HL-60 (cell line): ENCODE measurements around the gene EML3.

Experiments used
- DNase-seq, 2 experiments: peaks; one replicate each; pipeline ENCODE4 v3.0.0-alpha.2; 2010 to 2020; ENCODE audit warnings: low read depth in 1 of 2, low spot score in 1 of 2
- H3K27ac ChIP-seq: fragments of 250-450 bp; sonication (Bioruptor Pico); replicated peaks from 2 replicates; pipeline ENCODE4 v1.5.1; 2020; ENCODE audit warnings: mild to moderate bottlenecking, moderate library complexity
- H3K27me3 ChIP-seq: fragments of 250-450 bp; sonication (Bioruptor Pico); 2 replicates; pipeline ENCODE4 v1.5.1; 2021; ENCODE audit warnings: mild to moderate bottlenecking, moderate library complexity; ENCODE audit not compliant: insufficient read depth, poor library complexity, severe bottlenecking
- H3K4me3 ChIP-seq: replicated peaks from 2 replicates; pipeline ENCODE4 v1.5.1; 2011; ENCODE audit warnings: mild to moderate bottlenecking, control low read depth, low read length; ENCODE audit not compliant: insufficient read depth
- CTCF ChIP-seq: IDR thresholded peaks from one replicate; pipeline ENCODE4 v1.5.1; 2011; ENCODE audit warnings: low read length, control low read depth, inconsistent platforms; ENCODE audit not compliant: insufficient read depth
- GABPA ChIP-seq: IDR thresholded peaks from 2 replicates; pipeline ENCODE4 v1.6.1; 2012; ENCODE audit warnings: low read depth
- POLR2AphosphoS5 ChIP-seq: IDR thresholded peaks from 2 replicates; pipeline ENCODE4 v1.6.1; 2012; ENCODE audit warnings: low read depth
- SPI1 ChIP-seq: IDR thresholded peaks from 2 replicates; pipeline ENCODE4 v1.6.1; 2012; ENCODE audit warnings: low read depth, mild to moderate bottlenecking, borderline replicate concordance
- TF ChIP-seq, protein P1 (sequence below): IDR thresholded peaks from 2 replicates; pipeline ENCODE4 v1.6.1; 2012; ENCODE audit warnings: low read depth; ENCODE audit not compliant: insufficient replicate concordance

EML3 gene

GRCh38 chr11:62578541-62578940, 34.0 kb downstream of the EML3 start:
- DNase-seq: no peak
- Histone ChIP-seq H3K4me3 (no peak overlapping the region), H3K27me3 (no peaks in the 10 kb centered on the region), H3K27ac (no peak overlapping the region)
- TF ChIP-seq CTCF (no peak), SPI1 (no peak), GABPA (no peak), POLR2AphosphoS5 (no peak)
- TF ChIP-seq, protein P1, sequence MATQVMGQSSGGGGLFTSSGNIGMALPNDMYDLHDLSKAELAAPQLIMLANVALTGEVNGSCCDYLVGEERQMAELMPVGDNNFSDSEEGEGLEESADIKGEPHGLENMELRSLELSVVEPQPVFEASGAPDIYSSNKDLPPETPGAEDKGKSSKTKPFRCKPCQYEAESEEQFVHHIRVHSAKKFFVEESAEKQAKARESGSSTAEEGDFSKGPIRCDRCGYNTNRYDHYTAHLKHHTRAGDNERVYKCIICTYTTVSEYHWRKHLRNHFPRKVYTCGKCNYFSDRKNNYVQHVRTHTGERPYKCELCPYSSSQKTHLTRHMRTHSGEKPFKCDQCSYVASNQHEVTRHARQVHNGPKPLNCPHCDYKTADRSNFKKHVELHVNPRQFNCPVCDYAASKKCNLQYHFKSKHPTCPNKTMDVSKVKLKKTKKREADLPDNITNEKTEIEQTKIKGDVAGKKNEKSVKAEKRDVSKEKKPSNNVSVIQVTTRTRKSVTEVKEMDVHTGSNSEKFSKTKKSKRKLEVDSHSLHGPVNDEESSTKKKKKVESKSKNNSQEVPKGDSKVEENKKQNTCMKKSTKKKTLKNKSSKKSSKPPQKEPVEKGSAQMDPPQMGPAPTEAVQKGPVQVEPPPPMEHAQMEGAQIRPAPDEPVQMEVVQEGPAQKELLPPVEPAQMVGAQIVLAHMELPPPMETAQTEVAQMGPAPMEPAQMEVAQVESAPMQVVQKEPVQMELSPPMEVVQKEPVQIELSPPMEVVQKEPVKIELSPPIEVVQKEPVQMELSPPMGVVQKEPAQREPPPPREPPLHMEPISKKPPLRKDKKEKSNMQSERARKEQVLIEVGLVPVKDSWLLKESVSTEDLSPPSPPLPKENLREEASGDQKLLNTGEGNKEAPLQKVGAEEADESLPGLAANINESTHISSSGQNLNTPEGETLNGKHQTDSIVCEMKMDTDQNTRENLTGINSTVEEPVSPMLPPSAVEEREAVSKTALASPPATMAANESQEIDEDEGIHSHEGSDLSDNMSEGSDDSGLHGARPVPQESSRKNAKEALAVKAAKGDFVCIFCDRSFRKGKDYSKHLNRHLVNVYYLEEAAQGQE: no peak

- no peak overlapping the region for H3K4me3 ChIP-seq
- TF ChIP-seq, protein P1: no peak
- TF ChIP-seq SPI1 (no peak), GABPA (no peak), CTCF (no peak), POLR2AphosphoS5 (no peak)
- no peak for DNase-seq
- no peak overlapping the region for H3K27ac ChIP-seq
- no peaks in the 10 kb centered on the region for H3K27me3 ChIP-seq
These were observed 35.4 kb downstream of the EML3 start for GRCh38 chr11:62577046-62577714.

DNA sequence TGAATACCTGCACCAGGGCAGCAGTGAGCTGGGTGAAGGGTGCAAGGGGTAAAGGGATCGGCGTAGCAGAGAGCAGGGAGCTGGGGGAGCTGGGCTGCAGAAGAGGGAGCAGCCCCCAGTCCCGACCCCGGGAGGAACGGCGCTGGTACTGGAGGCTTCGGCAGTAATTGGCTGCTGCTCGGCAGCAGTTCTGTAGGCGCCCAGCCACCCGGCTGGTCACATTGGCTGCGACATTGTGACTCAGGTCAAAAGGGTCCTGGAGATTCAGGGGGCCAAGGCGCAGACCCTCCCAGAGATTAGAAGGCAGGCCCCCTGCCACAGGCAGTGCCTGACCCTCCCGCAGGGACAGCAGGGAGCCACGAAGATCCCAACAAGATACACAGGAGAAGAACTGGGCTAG, 36.7 kb downstream of the EML3 start:
- no peak for TF ChIP-seq POLR2AphosphoS5
- TF ChIP-seq, protein P1: no peak
- no peak for TF ChIP-seq CTCF
- TF ChIP-seq GABPA: no peak
- TF ChIP-seq SPI1: no peak
- Histone ChIP-seq H3K4me3 (no peak overlapping the region), H3K27ac (no peak overlapping the region), H3K27me3 (no peaks in the 10 kb centered on the region)
- no peak for DNase-seq
